ENCODE results near the gene TBC1D19.

The TBC1D19 gene

GRCh38 chr4:26709246-26709645 lies 125.4 kb downstream of the TBC1D19 start:
- Histone ChIP-seq H3K36me3 (ENCODE audit: control insufficient read depth, low read length) (no peaks in the 10 kb centered on the region), H3K27me3 (ENCODE audit: control insufficient read depth, low read length) (no peaks in the 10 kb centered on the region), H3K4me1 (ENCODE audit: control insufficient read depth, low read length) (no peaks in the 10 kb centered on the region), H3K9me2 (replicated peaks; ENCODE audit: control insufficient read depth, low read length) (no peaks in the 10 kb centered on the region), H3F3A (ENCODE audit: control insufficient read depth, insufficient read depth) (no peaks in the 10 kb centered on the region), H3K27ac (ENCODE audit: low read depth, low read length) (no peak overlapping the region), H3K4me2 (ENCODE audit: low read length) (no peak overlapping the region), H3K9me3 (ENCODE audit: control insufficient read depth, insufficient read depth, low read length) (no peaks in the 10 kb centered on the region), H4K20me1 (ENCODE audit: control insufficient read depth, insufficient read depth, low read depth, low read length) (no peaks in the 10 kb centered on the region), H3K79me2 (ENCODE audit: control insufficient read depth, low read length) (no peaks in the 10 kb centered on the region), H3K4me3 (ENCODE audit: low read length) (no peak overlapping the region)
- no peak for TF ChIP-seq CTCF (IDR thresholded peaks at IDR 0.05; ENCODE audit: low read depth, low read length, poor library complexity, severe bottlenecking)
- TF ChIP-seq EZH2phosphoT487 (IDR thresholded peaks at IDR 0.05; ENCODE audit: borderline replicate concordance, low read length): no peak

GRCh38 chr4:26713563-26714151 lies 129.8 kb downstream of the TBC1D19 start:
- H3K36me3 ChIP-seq (ENCODE audit: control insufficient read depth, low read length): no peaks in the 10 kb centered on the region
- H3K9me2 ChIP-seq (replicated peaks; ENCODE audit: control insufficient read depth, low read length): no peaks in the 10 kb centered on the region
- H3K79me2 ChIP-seq (ENCODE audit: control insufficient read depth, low read length): no peaks in the 10 kb centered on the region
- TF ChIP-seq EZH2phosphoT487 (IDR thresholded peaks at IDR 0.05; ENCODE audit: borderline replicate concordance, low read length) (no peak), CTCF (IDR thresholded peaks at IDR 0.05; ENCODE audit: low read depth, low read length, poor library complexity, severe bottlenecking) (no peak)
- no peaks in the 10 kb centered on the region for H3K4me1 ChIP-seq (ENCODE audit: control insufficient read depth, low read length)
- H3F3A ChIP-seq (ENCODE audit: control insufficient read depth, insufficient read depth): no peaks in the 10 kb centered on the region
- H3K9me3 ChIP-seq (ENCODE audit: control insufficient read depth, insufficient read depth, low read length): no peaks in the 10 kb centered on the region
- no peaks in the 10 kb centered on the region for H4K20me1 ChIP-seq (ENCODE audit: control insufficient read depth, insufficient read depth, low read depth, low read length)
- H3K27ac ChIP-seq (ENCODE audit: low read depth, low read length): no peak overlapping the region
- H3K4me2 ChIP-seq (ENCODE audit: low read length): no peak overlapping the region
- no peak overlapping the region for H3K4me3 ChIP-seq (ENCODE audit: low read length)
- no peaks in the 10 kb centered on the region for H3K27me3 ChIP-seq (ENCODE audit: control insufficient read depth, low read length)

- no peaks in the 10 kb centered on the region for H3K27me3 ChIP-seq (ENCODE audit: control insufficient read depth, low read length)
- no peaks in the 10 kb centered on the region for H3K79me2 ChIP-seq (ENCODE audit: control insufficient read depth, low read length)
- H3K4me2 ChIP-seq (ENCODE audit: low read length): no peak overlapping the region
- TF ChIP-seq EZH2phosphoT487 (IDR thresholded peaks at IDR 0.05; ENCODE audit: borderline replicate concordance, low read length) (no peak), CTCF (IDR thresholded peaks at IDR 0.05; ENCODE audit: low read depth, low read length, poor library complexity, severe bottlenecking) (no peak)
- no peaks in the 10 kb centered on the region for H3K9me2 ChIP-seq (replicated peaks; ENCODE audit: control insufficient read depth, low read length)
- no peak overlapping the region for H3K27ac ChIP-seq (ENCODE audit: low read depth, low read length)
- no peaks in the 10 kb centered on the region for H3K4me1 ChIP-seq (ENCODE audit: control insufficient read depth, low read length)
- H3K9me3 ChIP-seq (ENCODE audit: control insufficient read depth, insufficient read depth, low read length): no peaks in the 10 kb centered on the region
- H3K4me3 ChIP-seq (ENCODE audit: low read length): no peak overlapping the region
- no peaks in the 10 kb centered on the region for H4K20me1 ChIP-seq (ENCODE audit: control insufficient read depth, insufficient read depth, low read depth, low read length)
- no peaks in the 10 kb centered on the region for H3K36me3 ChIP-seq (ENCODE audit: control insufficient read depth, low read length)
- no peaks in the 10 kb centered on the region for H3F3A ChIP-seq (ENCODE audit: control insufficient read depth, insufficient read depth)
Measured at GRCh38 chr4:26715636-26716242, 131.9 kb downstream of the TBC1D19 start.

All from DOHH2 (cell line).